ENCODE results near the gene MT1F. TPM values are rescaled to one million over a fixed set of nuclear protein-coding genes. Genes with fewer than 3 reads are reported as not detected.

MT1F gene
- total RNA-seq, 1 experiment from 2014 or later: 7.3 TPM

DNA sequence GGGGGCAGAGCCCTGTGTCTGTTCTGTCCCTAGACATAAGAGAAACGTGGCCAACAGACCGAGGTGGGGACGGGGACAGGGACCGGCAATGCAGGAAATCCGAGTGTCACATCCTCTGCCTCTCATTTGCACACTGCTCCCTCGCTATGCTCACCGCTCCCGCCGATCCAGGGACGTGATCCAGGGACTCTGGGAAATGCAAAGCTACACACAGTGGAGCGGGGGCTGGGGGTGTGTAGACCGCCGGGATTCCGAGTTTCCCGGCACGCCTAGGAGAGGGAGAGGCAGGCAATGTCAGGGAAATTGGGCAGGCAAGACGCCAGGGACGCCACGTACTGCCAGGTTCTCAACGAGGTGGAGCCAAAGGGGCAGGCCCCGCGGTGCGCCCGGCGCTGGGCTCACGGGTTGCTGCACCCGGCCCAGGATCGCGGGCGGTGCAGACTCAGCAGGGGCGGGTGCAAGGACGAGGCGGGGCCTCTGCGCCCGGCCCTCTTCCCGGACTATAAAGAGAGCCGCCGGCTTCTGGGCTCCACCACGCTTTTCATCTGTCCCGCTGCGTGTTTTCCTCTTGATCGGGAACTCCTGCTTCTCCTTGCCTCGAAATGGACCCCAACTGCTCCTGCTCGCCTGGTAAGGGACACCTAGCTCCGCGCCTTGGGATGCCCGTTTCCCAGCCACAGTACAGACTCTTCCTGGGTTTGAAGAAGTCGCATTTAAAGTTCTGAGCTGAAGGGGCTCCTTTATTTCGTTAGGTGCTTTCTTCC, 24.4 kb downstream of the MT1F start, which contains the start of gene MT1X (continued):
- TF ChIP-seq, protein P1, sequence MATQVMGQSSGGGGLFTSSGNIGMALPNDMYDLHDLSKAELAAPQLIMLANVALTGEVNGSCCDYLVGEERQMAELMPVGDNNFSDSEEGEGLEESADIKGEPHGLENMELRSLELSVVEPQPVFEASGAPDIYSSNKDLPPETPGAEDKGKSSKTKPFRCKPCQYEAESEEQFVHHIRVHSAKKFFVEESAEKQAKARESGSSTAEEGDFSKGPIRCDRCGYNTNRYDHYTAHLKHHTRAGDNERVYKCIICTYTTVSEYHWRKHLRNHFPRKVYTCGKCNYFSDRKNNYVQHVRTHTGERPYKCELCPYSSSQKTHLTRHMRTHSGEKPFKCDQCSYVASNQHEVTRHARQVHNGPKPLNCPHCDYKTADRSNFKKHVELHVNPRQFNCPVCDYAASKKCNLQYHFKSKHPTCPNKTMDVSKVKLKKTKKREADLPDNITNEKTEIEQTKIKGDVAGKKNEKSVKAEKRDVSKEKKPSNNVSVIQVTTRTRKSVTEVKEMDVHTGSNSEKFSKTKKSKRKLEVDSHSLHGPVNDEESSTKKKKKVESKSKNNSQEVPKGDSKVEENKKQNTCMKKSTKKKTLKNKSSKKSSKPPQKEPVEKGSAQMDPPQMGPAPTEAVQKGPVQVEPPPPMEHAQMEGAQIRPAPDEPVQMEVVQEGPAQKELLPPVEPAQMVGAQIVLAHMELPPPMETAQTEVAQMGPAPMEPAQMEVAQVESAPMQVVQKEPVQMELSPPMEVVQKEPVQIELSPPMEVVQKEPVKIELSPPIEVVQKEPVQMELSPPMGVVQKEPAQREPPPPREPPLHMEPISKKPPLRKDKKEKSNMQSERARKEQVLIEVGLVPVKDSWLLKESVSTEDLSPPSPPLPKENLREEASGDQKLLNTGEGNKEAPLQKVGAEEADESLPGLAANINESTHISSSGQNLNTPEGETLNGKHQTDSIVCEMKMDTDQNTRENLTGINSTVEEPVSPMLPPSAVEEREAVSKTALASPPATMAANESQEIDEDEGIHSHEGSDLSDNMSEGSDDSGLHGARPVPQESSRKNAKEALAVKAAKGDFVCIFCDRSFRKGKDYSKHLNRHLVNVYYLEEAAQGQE (IDR thresholded peaks at IDR 0.05; ENCODE audit: low read depth): no peak
- TF ChIP-seq JUND (IDR thresholded peaks at IDR 0.05) (no peak), RAD21 (IDR thresholded peaks at IDR 0.05; ENCODE audit: low read depth) (no peak), ZNF274 (IDR thresholded peaks at IDR 0.05; ENCODE audit: low read depth, low read length) (no peak), ELF1 (IDR thresholded peaks at IDR 0.05; ENCODE audit: borderline replicate concordance, low read depth) (no peak)

DNA sequence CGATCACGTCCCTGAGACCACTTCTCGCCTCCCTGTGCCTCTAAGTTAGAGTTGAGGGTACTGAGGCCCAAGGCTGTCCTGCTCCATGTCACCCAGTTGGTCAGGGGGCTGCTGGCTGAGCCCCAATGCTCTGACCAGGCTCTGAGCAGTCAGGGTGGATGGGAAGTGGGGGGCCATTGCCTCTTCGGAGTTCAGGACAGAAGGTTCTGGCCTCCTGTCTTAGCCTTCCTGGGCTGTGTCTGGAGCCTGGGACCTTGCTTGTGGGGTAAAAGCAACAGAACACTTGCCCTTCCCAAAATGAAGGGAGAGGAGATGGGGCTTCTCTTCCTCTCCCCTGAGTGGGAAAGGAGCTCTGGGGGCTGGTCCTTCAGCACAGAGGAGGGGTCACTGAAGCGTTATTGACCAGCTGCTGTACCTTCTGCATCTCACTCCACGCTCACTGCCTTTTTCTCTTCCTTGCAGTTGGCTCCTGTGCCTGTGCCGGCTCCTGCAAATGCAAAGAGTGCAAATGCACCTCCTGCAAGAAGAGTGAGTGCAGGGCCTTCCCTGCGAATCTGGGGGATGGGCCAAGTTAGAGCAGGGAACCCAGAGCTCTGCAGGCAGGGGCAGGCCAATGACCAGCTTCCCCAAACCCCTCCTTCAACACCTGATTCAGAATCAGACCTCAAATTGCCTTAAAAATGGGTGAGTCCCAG, 25.1 kb downstream of the MT1F start:
- H3K79me2 ChIP-seq (ENCODE audit: insufficient read depth, low read length): no peaks in the 10 kb centered on the region
- H3K27ac ChIP-seq (ENCODE audit: low read depth, low read length): peak overlapping the region; percentile 61
- H3K27me3 ChIP-seq (ENCODE audit: insufficient read depth, low read length): no peaks in the 10 kb centered on the region
- CTCF ChIA-PET: interaction anchor here (0.9 kb wide), 1 partner anchor 19 kb away, joined by 5 read pairs; no protein-coding TSS in a partner anchor
- POLR2A ChIA-PET: interaction anchor here (0.9 to 2.4 kb wide), 5 partner anchors 8 to 57 kb away, joined by 3 to 9 read pairs (median 5); partner anchors contain the start of gene MT1E
- RAD21 ChIA-PET (ENCODE audit: low non-redundant PET in 1 of 2, low total read pairs in 2 of 2, uncharacterized antibody in 2 of 2, unreplicated experiment in 2 of 2): interaction anchor here in 1 of 2 experiments (1.1 kb wide), 1 partner anchor 29 kb away, joined by 3 read pairs; no protein-coding TSS in a partner anchor
- DNase-seq (ENCODE audit: low read depth, low spot score) (no peak), ATAC-seq (0 out of 2 replicates have a peak, but pooled peaks have one; percentile 1)
- peak overlapping the region; percentile 76 for H3K9ac ChIP-seq (ENCODE audit: low read length)
- no peak overlapping the region for H2AFZ ChIP-seq (ENCODE audit: low read depth, low read length, poor library complexity, severe bottlenecking)
- H4K20me1 ChIP-seq (ENCODE audit: insufficient read depth): no peaks in the 10 kb centered on the region
- intact Hi-C loops (cut with micrococcal nuclease): loop anchor here (2.0 to 5.0 kb wide), 4 partner anchors 26 to 1181 kb away; partner anchors contain the start of genes MT1E, MT1F and MT2A
- no peaks in the 10 kb centered on the region for H3K36me3 ChIP-seq (ENCODE audit: control insufficient read depth in 1 of 2, insufficient read depth in 2 of 2, low read length in 2 of 2)
- TF ChIP-seq ZNF274 (IDR thresholded peaks at IDR 0.05; ENCODE audit: low read depth, low read length) (no peak), ZFX (IDR thresholded peaks at IDR 0.05) (no peak), SRF (IDR thresholded peaks at IDR 0.05; ENCODE audit: low read depth) (no peak), CBX3 (IDR thresholded peaks at IDR 0.05; ENCODE audit: low read depth) (no peak), ELF1 (IDR thresholded peaks at IDR 0.05; ENCODE audit: borderline replicate concordance, low read depth) (no peak)
- peak overlapping the region; percentile 67 to 81 for H3K4me3 ChIP-seq (replicated peaks in 1 of 2; ENCODE audit: low read depth in 1 of 2, low read length in 2 of 2)
- no peaks in the 10 kb centered on the region for H3K9me2 ChIP-seq (ENCODE audit: insufficient read depth)
- peak overlapping the region; percentile 96 for H3K4me2 ChIP-seq (ENCODE audit: low read length)
- TSS peak; percentile 92 for BruUV-seq (replicated peaks)
- H3K9me3 ChIP-seq (ENCODE audit: control insufficient read depth in 1 of 2, insufficient read depth in 1 of 2, low read depth in 1 of 2, low read length in 2 of 2): no peaks in the 10 kb centered on the region
- H3K4me1 ChIP-seq (ENCODE audit: control insufficient read depth in 1 of 2, insufficient read depth in 2 of 2, low read length in 2 of 2): peaks cover 13 to 32% of the 10 kb centered on the region in 2 experiments; a peak in 3 of 4 replicates

Measured in HCT116 (cell line).